Amniotic stem cell (primary cell): ENCODE results near the gene PRAMEF5.
"Not testable (repeated sequence)": the region's sequence is repeated elsewhere in the genome, so short reads cannot be mapped to it uniquely, and the experiment has no call there.

Experiments used
- DNase-seq: peaks from one replicate; lab custom pipeline; 2025; lab: John Stamatoyannopoulos, UW

PRAMEF5 gene

DNA sequence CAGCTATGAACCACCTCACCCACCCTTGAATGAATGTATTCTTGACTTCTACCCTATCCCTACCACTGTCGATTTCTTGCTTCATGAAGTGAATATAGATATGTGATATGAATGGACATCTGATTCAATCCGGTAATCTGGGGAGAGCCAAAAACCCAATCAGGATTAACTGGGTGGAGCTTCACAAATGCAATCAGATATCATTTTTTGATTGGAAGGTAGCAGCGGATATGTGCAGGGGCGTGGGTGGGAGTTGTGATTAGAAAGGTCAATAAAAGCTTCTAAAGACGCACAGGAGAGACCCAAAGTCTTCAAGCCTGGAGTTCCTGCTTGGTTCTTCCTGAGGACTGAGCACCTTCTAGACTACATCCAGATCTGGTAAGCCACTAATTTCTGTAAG lies at the start of gene PRAMEF5:
TSS of gene PRAMEF5 (plus strand) at position 301 of the 400 bp plus-strand sequence. CDS start 5,071 bp downstream, outside the sequence.
- DNase-seq: not testable (repeated sequence)

DNA sequence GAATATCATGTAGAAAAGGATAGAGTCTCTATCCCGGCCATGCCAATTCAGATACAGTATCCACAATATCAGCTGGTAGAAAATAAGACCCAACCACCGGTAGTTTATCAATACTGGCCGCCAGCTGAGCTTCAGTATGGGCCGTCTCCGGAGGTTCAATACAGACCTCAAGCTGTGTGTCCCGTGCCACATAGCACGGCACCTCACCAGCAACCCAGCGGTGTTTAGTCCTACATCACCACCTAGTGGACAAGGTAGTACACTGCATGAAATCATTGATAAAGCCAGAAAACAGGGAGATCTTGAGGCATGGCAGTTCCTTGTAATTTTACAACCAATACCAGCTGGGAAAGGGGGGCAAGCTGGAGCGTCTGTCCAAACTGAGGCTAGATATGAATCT lies 45.3 kb upstream of the PRAMEF5 start:
- DNase-seq: not testable (repeated sequence)

DNA sequence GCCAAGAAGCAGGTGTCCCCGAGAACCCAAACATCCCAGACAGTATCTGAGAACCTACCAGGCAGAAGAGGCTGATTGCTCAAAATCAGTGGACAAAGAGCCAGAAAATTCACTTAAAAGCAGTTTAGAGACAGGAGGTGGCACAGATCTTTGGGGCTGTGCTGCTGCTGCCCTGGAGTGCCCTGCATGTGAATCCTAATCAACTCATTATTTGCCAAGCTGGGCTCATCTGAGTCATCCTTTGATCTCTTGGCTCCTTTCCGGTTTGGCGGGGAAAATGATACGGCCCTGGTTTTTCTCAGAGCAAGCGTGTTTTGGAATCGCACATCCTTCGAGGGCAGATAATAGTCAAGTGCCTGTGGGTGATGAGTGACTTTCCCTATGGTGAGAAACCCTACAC lies 37.4 kb upstream of the PRAMEF5 start:
- not testable (repeated sequence) for DNase-seq

DNA sequence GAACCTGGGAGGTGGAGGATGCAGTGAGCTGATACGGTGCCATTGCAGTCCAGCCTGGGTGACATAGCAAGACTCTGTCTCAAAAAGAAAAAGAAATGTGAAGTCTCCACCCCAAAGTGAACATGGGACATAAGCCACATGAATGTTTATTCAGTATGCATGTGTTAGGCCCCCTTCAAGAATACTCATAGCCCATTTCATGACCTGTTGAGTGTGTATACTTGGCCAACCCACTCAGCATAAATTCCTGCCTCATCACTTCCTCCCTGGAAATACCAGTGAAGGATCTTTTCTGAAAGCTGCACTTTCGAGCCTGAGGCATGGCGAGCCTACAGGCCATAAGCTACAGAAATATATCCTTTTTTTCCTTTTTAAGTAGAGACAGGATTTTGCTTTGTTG lies 34.8 kb upstream of the PRAMEF5 start:
- DNase-seq: not testable (repeated sequence)

DNA sequence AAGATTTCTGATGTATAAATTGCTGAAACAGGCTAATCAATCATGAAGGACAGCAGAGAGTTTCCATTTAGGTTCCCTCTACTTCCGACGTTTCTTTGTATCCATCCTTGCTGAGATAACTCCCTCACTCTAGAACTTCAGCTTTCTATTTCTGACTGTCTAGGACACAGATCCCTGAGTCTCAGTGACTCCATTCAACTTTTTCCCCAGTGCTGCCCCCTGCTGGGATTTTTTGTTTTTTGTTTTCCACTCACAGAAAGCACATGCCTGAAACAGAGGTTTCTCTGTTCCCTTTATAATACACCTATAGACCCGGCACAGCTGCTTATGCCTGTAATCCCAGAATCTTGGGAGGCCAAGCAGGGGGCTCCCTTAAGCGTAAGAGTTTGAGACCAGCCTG lies 31.2 kb upstream of the PRAMEF5 start:
- not testable (repeated sequence) for DNase-seq

DNA sequence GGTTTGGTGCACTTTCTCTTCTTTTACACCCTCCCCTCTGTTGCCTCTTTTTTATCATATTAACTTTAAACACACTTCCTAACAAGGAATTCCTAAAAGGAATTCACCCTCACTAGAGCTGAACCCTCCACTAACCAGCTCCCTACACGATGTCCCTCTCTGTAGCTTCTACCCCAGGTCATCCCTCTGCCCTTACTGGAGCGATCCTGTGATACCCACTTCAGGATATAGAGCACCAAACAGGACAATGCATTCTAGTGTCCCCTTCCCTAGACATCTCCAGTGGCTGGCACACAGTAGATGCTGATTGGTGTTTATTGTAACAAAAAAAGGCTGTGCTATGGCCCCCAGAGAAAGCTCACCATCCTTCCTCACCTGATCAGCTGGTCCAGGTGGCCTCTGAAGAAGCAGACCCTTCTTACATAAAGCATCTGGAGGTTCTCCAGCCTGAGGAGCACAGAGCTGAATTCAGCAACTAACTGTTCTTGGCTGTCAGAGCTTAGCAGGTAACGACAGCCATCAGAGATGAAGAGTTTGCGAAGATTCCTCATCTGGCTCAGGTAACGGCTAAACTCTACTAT lies 29.4 kb upstream of the PRAMEF5 start:
- no peak for DNase-seq

- DNase-seq: not testable (repeated sequence)
These were observed 28.3 kb upstream of the PRAMEF5 start, which contains the start of gene PRAMEF18 for GRCh38 chr1:13225675-13226204. TSS of gene PRAMEF18 (minus strand) at chr1:13226154. CDS start at chr1:13226106, 48 bp downstream.

DNA sequence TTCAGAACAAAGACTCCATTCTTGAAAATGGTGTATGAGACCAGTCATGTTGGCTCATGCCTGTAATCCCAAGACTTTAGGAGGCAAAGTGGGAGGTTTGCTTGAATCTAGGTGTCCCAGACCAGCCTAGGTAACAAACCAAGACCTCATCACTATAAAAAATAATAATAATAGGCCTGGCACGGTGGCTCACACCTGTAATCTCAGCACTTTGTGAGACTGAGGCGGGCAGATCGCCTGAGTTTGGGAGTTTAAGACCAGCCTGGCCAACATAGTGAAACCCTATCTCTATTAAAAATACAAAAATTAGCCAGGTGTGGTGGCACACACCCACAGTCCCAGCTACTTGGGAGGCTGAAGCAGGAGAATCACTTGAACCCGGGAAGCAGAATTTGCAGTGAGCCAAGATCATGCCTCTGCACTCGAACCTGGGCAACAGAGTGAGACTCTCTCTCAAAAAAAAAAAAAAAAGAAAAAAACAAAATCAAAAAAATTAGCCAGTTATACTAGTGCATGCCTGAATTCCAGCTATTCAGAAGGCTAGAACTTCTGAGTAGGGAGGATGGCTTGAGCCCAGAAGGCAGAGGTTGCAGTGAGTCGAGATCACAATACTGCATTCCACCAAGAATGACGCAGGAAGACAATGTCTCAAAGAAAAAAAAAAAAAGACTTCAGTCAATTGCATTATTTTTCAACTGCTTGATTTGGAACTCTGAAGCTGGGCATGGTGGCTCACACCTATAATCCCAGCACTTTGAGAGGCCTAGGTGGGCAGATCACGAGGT lies 26.5 kb upstream of the PRAMEF5 start:
- DNase-seq: not testable (repeated sequence)

GRCh38 chr1:13228343-13228781 lies 25.6 kb upstream of the PRAMEF5 start:
- DNase-seq: no peak

DNA sequence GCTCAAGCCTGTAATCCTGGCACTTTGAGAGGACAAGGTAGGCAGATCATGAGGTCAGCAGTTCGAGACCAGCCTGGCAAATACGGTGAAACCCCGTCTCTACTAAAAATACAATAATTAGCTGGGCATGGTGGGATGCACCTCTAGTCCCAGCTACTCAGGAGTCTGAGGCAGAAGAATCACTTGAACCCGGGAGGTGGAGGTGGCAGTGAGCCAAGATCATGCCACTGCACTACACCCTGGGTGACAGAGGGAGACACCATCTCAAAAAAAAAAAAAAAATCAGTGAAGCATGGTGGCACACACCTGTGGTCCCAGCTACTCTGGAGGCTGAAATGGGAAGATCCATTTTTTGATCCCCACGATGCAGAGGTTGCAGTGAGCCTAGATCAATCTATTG lies 23.9 kb upstream of the PRAMEF5 start:
- not testable (repeated sequence) for DNase-seq

DNA sequence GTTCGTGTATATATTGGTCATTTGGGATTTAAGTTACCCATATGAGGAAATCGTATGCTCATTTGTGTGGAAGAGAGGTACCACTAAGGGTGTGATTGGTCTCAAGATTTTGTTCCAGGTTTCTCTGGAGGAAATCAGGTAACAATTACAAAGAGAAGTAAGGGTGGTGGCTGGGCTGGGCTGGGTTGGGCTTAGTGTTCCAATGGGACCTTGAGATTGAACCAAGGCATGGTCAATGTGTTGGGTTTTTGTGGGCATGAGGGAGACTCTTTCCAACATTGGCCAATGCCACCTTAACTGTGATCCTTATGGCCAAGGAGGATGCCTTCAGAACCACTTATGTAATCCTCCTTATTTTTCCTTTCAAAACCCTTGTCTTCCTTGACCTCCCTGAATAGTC lies 23.4 kb upstream of the PRAMEF5 start:
- not testable (repeated sequence) for DNase-seq

- DNase-seq: not testable (repeated sequence)
These were observed 22.8 kb upstream of the PRAMEF5 start for GRCh38 chr1:13231061-13231750.

DNA sequence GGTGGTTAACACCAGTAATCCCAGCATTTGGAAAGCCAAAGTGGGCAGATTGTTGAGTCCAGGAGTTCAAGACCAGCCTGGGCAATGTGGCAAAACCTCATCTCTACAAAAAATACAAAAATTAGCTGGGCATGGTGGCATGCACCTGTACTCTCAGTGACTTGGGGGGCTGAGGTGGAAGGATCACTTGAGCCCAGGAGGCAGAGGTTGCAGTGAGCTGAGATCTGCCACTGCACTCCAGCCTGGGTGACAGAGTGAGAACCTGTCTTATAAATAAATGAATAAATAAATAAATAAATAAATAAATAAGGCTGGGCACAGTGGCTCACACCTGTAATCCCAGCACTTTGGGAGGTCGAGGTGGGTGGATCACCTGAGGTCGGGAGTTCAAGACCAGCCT lies 21.9 kb upstream of the PRAMEF5 start:
- not testable (repeated sequence) for DNase-seq

DNA sequence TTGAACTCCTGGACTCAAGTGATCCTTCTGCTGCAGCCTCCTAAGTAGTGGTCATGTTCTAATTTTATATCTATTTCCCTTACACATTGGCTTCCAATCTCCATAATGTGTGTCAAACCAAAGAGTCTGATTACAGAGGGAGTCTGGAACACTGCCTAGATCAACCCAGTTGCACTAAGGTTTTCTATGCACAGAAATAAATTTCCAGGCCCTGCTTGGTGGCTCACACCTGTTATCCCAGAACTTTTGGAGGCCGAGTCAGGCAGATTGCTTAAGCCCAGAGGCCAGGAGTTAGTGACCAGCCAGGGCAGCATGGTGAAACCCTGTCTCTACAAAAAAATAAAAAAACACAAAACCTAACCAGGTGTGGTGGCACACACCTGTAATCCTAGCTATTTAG lies 19.9 kb upstream of the PRAMEF5 start:
- not testable (repeated sequence) for DNase-seq

DNA sequence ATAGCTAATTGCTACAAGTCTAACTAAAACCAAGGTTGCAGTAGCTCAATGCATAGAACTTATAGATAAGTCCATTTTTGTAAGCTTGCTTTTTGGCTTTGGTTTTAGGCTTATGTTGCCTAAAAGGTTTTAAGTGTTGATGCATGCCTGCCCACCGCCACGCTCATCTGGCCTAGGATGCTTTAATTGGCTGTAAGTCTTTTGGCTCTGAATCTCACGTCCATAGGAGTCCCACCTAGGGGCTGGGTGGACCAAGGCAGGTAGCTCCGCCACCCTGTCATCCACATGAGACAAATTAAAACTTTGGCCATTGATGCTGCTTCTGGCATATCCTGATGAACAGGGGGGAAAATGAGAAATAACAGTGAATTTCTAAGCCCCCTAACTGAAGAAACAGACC lies 16.4 kb upstream of the PRAMEF5 start:
- not testable (repeated sequence) for DNase-seq

- DNase-seq: not testable (repeated sequence)
These were observed 14.4 kb upstream of the PRAMEF5 start for GRCh38 chr1:13239633-13240032.

- DNase-seq: not testable (repeated sequence)
These were observed 10.3 kb upstream of the PRAMEF5 start for GRCh38 chr1:13243536-13244263.

GRCh38 chr1:13245841-13246553 lies 8.0 kb upstream of the PRAMEF5 start:
- DNase-seq: not testable (repeated sequence)

GRCh38 chr1:13246554-13246871 lies 7.5 kb upstream of the PRAMEF5 start:
- DNase-seq: not testable (repeated sequence)

DNA sequence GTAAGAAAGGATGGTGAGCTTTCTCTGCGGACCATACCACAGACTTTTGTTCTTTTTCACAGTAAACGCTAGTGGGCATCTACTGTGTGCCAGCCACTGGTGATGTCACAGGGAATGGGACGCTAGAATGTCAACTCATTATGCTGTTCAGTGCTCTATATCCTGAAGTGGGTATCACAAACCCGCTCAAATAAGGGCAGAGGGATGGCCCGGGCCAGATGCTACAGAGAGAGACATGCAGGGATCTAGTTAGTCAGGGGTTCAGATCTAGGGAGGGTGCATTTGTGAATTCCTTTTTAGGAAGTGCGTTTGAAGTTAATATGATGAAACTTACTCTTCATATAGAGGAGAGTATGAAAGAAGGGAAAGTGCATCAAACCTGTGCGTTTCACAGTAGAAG lies 6.9 kb upstream of the PRAMEF5 start:
- DNase-seq: not testable (repeated sequence)

- DNase-seq: not testable (repeated sequence)
These were observed 11.1 kb downstream of the PRAMEF5 start for GRCh38 chr1:13265124-13265523.
